HepG2 (cell line): Measurements from ENCODE around the gene TSEN34. TPM values are rescaled to one million over a fixed set of nuclear protein-coding genes. Genes with fewer than 3 reads are reported as not detected.
A peak's percentile ranks its signal among the peaks of the same experiment; 100 is the strongest.

Source experiments
- ATF7 ChIP-seq, 2 experiments: fragments of 450-650 bp in 1 of 2; sonication (generic) in 1 of 2; formaldehyde crosslinking in 1 of 2; IDR thresholded peaks; 2 replicates each; pipeline versions ENCODE4 v1.4.0 to v1.6.1; 2016 to 2020; ENCODE audit warnings: antibody characterized with exemption in 1 of 2, mild to moderate bottlenecking in 1 of 2, missing genetic modification reagents in 1 of 2
- BCL3 ChIP-seq: sonication (generic); formaldehyde crosslinking; IDR thresholded peaks from 2 replicates; pipeline ENCODE4 v1.5.1; 2020; ENCODE audit warnings: mild to moderate bottlenecking, missing genetic modification reagents, moderate library complexity
- BCL6 ChIP-seq: IDR thresholded peaks from 2 replicates; pipeline ENCODE4 v1.6.1; 2016; ENCODE audit warnings: missing genetic modification reagents, missing compliant biosample characterization
- EEA1 ChIP-seq: sonication (generic); formaldehyde crosslinking; IDR thresholded peaks from 2 replicates; pipeline ENCODE4 v1.5.1; 2020; ENCODE audit warnings: mild to moderate bottlenecking, missing genetic modification reagents, borderline replicate concordance
- ELF4 ChIP-seq: sonication (generic); formaldehyde crosslinking; IDR thresholded peaks from 2 replicates; pipeline ENCODE4 v1.5.0; 2020; ENCODE audit warnings: missing genetic modification reagents, mild to moderate bottlenecking, moderate library complexity, borderline replicate concordance
- ETV5 ChIP-seq: IDR thresholded peaks from 2 replicates; pipeline ENCODE4 v1.6.1; 2018; ENCODE audit warnings: missing biosample characterization, missing genetic modification reagents, inconsistent platforms, borderline replicate concordance
- FOXA1 ChIP-seq, 2 experiments: fragments of 450-650 bp in 1 of 2; sonication (generic) in 1 of 2; formaldehyde crosslinking in 1 of 2; IDR thresholded peaks; 2 replicates each; pipeline versions ENCODE4 v1.4.0 to v1.6.1; 2016 to 2020; ENCODE audit warnings: missing genetic modification reagents in 1 of 2
- GATAD2A ChIP-seq: IDR thresholded peaks from 2 replicates; pipeline ENCODE4 v1.6.1; 2016
- IKZF5 ChIP-seq: IDR thresholded peaks from 2 replicates; pipeline ENCODE4 v1.6.1; 2018; ENCODE audit warnings: missing genetic modification reagents, mild to moderate bottlenecking, missing compliant biosample characterization
- POGK ChIP-seq: sonication (generic); formaldehyde crosslinking; conservative IDR thresholded peaks from 2 replicates; pipeline ENCODE4 v1.8.0; 2022; ENCODE audit warnings: mild to moderate bottlenecking, moderate library complexity, missing genetic modification reagents
- SMAD3 ChIP-seq: sonication (generic); formaldehyde crosslinking; IDR thresholded peaks from 2 replicates; pipeline ENCODE4 v1.4.0; 2020; ENCODE audit warnings: missing genetic modification reagents
- SNAI1 ChIP-seq: sonication (generic); formaldehyde crosslinking; IDR thresholded peaks from 2 replicates; pipeline ENCODE4 v1.5.0; 2020; ENCODE audit warnings: mild to moderate bottlenecking, missing genetic modification reagents, borderline replicate concordance
- SRSF4 ChIP-seq: fragments of 200-400 bp; formaldehyde crosslinking; IDR thresholded peaks from one replicate; pipeline ENCODE4 v1.6.1; 2018; ENCODE audit warnings: mild to moderate bottlenecking, low read depth, low read length, moderate library complexity; ENCODE audit not compliant: poor library complexity, severe bottlenecking
- ZBTB34 ChIP-seq: sonication (generic); formaldehyde crosslinking; IDR thresholded peaks from 2 replicates; pipeline ENCODE4 v1.8.0; 2022; ENCODE audit warnings: mild to moderate bottlenecking, missing genetic modification reagents
- ZEB1 ChIP-seq: IDR thresholded peaks from 2 replicates; pipeline ENCODE4 v1.6.1; 2012; ENCODE audit warnings: mild to moderate bottlenecking, low read depth, inconsistent platforms; ENCODE audit not compliant: insufficient replicate concordance
- ZNF124 ChIP-seq: sonication (generic); formaldehyde crosslinking; IDR thresholded peaks from 2 replicates; pipeline ENCODE4 v1.4.0; 2020; ENCODE audit warnings: missing genetic modification reagents
- ZNF205 ChIP-seq: IDR thresholded peaks from 2 replicates; pipeline ENCODE4 v1.6.1; 2018; ENCODE audit warnings: missing biosample characterization, missing genetic modification reagents
- ZNF639 ChIP-seq: conservative IDR thresholded peaks from 2 replicates; pipeline ENCODE4 v1.6.1; 2018; ENCODE audit warnings: missing genetic modification reagents
- ZNF768 ChIP-seq: sonication (generic); formaldehyde crosslinking; IDR thresholded peaks from 2 replicates; pipeline ENCODE4 v1.4.0; 2020; ENCODE audit warnings: missing genetic modification reagents
- ZSCAN29 ChIP-seq: sonication (generic); formaldehyde crosslinking; conservative IDR thresholded peaks from 2 replicates; pipeline ENCODE4 v1.4.0; 2020; ENCODE audit warnings: mild to moderate bottlenecking, missing genetic modification reagents
- polyA plus RNA-seq, 8 experiments: library from polyadenylated mRNA; depleted of rRNA in 3 of 8; stranded (reverse) in 7 of 8; unstranded in 1 of 8; fragments of >200 nt; fragmentation: Illumina TruSeq in 4 of 8; extraction: Trizol in 4 of 8; gene quantifications; 2 replicates each; pipeline versions ENCODE4 v1.2.1 to v1.2.3, GENCODE V29; 2011 to 2016; ENCODE audit warnings: low read depth in 4 of 8, missing spikeins in 1 of 8, mixed read lengths in 1 of 8; ENCODE audit not compliant: insufficient read depth in 1 of 8
- total RNA-seq, 5 experiments: library from RNA; depleted of rRNA; stranded (reverse); fragments of >200 nt; fragmentation: Illumina TruSeq; extraction: Trizol; gene quantifications; 2 replicates each; pipeline ENCODE4 v1.2.3, GENCODE V29; 2016; ENCODE audit warnings: low read depth in 1 of 5

The TSEN34 gene
- total and polyA plus RNA-seq, 2 of the 13 experiments (the other 11 are each of a cell fraction or from before 2014, with no cell fraction given), result 55.1 to 65.4 TPM

- no peak for TF ChIP-seq BCL3 (CRISPR knock-in tag)
- TF ChIP-seq ZNF205 (CRISPR knock-in tag), result peak; percentile 59; the same call in 1 of the 2 replicates
- TF ChIP-seq BCL6 (CRISPR knock-in tag), result peak; percentile 95
- no peak for TF ChIP-seq SNAI1 (CRISPR knock-in tag)
- TF ChIP-seq GATAD2A, result peak; percentile 91
- TF ChIP-seq ELF4 (CRISPR knock-in tag), result no peak
- 0 out of 2 replicates have a peak, but pooled peaks have one; percentile 40 for TF ChIP-seq ZNF124 (CRISPR knock-in tag)
- TF ChIP-seq ETV5 (CRISPR knock-in tag), result 0 out of 2 replicates have a peak, but pooled peaks have one; percentile 30
- peak; percentile 50; the same call in 1 of the 2 replicates for TF ChIP-seq ZNF639
- TF ChIP-seq SRSF4, result no peak
- 0 out of 2 replicates have a peak, but pooled peaks have one; percentile 18 for TF ChIP-seq IKZF5 (CRISPR knock-in tag)
- no peak for TF ChIP-seq ZEB1
- TF ChIP-seq ZBTB34 (CRISPR knock-in tag), result peak; percentile 69; the same call in 1 of the 2 replicates
- TF ChIP-seq ZNF768 (CRISPR knock-in tag), result no peak
- TF ChIP-seq FOXA1 (IDR thresholded peaks at IDR 0.05), result no peak
- TF ChIP-seq FOXA1 (CRISPR knock-in tag; IDR thresholded peaks at IDR 0.05), result peak; percentile 98
- TF ChIP-seq SMAD3 (CRISPR knock-in tag), result peak; percentile 62; the same call in 1 of the 2 replicates
- TF ChIP-seq EEA1 (CRISPR knock-in tag), result no peak
- TF ChIP-seq ATF7 (IDR thresholded peaks at IDR 0.05), result no peak
- peak; percentile 55; the same call in 1 of the 2 replicates for TF ChIP-seq ATF7 (CRISPR knock-in tag; IDR thresholded peaks at IDR 0.05)
- TF ChIP-seq POGK, result peak; percentile 59; the same call in 1 of the 2 replicates
- TF ChIP-seq ZSCAN29, result 0 out of 2 replicates have a peak, but pooled peaks have one; percentile 85
Observed at GRCh38 chr19:54209811-54210494, 18.8 kb downstream of the TSEN34 start (continued).
